Measurements from ENCODE around the gene BBS9. TPM values are rescaled to one million over a fixed set of nuclear protein-coding genes. Genes with fewer than 3 reads are reported as not detected.

Gene BBS9
- total RNA-seq, 1 experiment from 2014 or later: 5.7 TPM

DNA sequence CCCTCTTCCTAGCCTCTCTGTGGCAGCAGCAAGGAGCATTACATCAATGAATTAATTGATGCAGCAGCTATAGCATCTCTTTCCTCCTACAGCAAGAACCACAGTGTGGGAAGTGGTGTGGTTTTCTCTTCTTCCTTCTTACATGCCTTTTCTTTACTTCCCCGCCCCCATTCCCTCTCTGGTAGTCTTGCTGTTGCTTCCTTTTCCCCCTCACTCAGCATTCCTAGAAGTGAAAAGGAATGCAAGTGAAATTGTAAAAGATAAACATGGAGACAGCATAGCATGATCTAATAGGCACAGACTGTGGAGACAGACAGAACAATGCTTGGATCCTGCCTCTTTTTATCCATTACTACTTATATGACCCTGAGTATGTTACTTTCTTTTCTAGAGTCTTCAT, 405.5 kb downstream of the BBS9 start:
- DNase-seq (no peak), ATAC-seq (no peak)
- no peaks in the 10 kb centered on the region for H3K36me3 ChIP-seq (ENCODE audit: low read depth, low read length)
- H4K20me1 ChIP-seq (ENCODE audit: low read length): no peaks in the 10 kb centered on the region
- BruUV-seq (replicated peaks): no TSS peak
- no peaks in the 10 kb centered on the region for H3K9me2 ChIP-seq (replicated peaks; ENCODE audit: low read length)
- no peaks in the 10 kb centered on the region for H3K27me3 ChIP-seq (ENCODE audit: low read length)
- CTCF ChIA-PET: no interaction called here
- no peak overlapping the region for H3K4me3 ChIP-seq (ENCODE audit: low read length)
- no peaks in the 10 kb centered on the region for H3K9me3 ChIP-seq (ENCODE audit: low read length)
- POLR2A ChIA-PET (ENCODE audit: unreplicated experiment): no interaction called here
- TF ChIP-seq CTCF (conservative IDR thresholded peaks at IDR 0.05; ENCODE audit: low read depth, low read length): no peak
- TF ChIP-seq EZH2 (IDR thresholded peaks at IDR 0.05; ENCODE audit: low read length, unreplicated experiment): no peak
- TF ChIP-seq EZH2phosphoT487 (IDR thresholded peaks at IDR 0.05; ENCODE audit: borderline replicate concordance, low read length): no peak
- intact Hi-C loops (cut with micrococcal nuclease): no loop called here
- H3F3A ChIP-seq (ENCODE audit: low read length, unreplicated experiment): no peaks in the 10 kb centered on the region
- no peaks in the 10 kb centered on the region for H3K4me1 ChIP-seq (ENCODE audit: insufficient read depth, low read length)
- no peak overlapping the region for H2AFZ ChIP-seq (ENCODE audit: low read length)
- H3K9ac ChIP-seq (ENCODE audit: low read length): no peak overlapping the region
- H3K79me2 ChIP-seq (ENCODE audit: low read length): no peaks in the 10 kb centered on the region
- no peak overlapping the region for H3K4me2 ChIP-seq (ENCODE audit: low read length)
- H3K27ac ChIP-seq (ENCODE audit: low read length): no peak overlapping the region

DNA sequence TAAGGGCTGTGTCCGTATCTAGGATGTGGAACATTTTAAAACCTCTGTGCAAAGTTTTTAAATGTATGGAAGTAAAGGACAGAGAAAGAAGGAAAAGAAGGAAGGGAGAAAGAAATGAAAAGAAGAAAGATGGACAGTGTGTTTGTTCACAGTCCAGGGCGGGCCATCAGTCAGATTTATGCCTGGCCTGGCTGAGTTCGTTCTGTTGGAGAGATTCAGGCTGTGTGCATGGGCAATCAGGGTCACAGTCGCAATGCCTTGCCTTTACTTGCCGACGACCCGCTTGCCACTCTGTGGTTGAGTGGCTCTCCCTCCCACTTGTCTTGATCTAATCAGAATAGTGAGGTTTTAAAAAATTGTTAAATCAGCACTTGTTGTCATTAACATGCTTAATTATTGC, 406.6 kb downstream of the BBS9 start:
- TF ChIP-seq EZH2 (IDR thresholded peaks at IDR 0.05; ENCODE audit: low read length, unreplicated experiment) (no peak), CTCF (conservative IDR thresholded peaks at IDR 0.05; ENCODE audit: low read depth, low read length) (no peak), EZH2phosphoT487 (IDR thresholded peaks at IDR 0.05; ENCODE audit: borderline replicate concordance, low read length) (no peak)
- no peak overlapping the region for H2AFZ ChIP-seq (ENCODE audit: low read length)
- no peak for DNase-seq
- H3K36me3 ChIP-seq (ENCODE audit: low read depth, low read length): no peaks in the 10 kb centered on the region
- ChIA-PET POLR2A (ENCODE audit: unreplicated experiment) (no interaction called here), CTCF (interaction anchor here (0.7 kb wide), 1 partner anchor 45 kb away, joined by 6 read pairs; no protein-coding TSS in a partner anchor)
- H3K79me2 ChIP-seq (ENCODE audit: low read length): no peaks in the 10 kb centered on the region
- H3K27ac ChIP-seq (ENCODE audit: low read length): no peak overlapping the region
- H3K4me3 ChIP-seq (ENCODE audit: low read length): no peak overlapping the region
- H3K27me3 ChIP-seq (ENCODE audit: low read length): no peaks in the 10 kb centered on the region
- no peak for ATAC-seq
- no peak overlapping the region for H3K9ac ChIP-seq (ENCODE audit: low read length)
- no peaks in the 10 kb centered on the region for H4K20me1 ChIP-seq (ENCODE audit: low read length)
- no peaks in the 10 kb centered on the region for H3F3A ChIP-seq (ENCODE audit: low read length, unreplicated experiment)
- no peaks in the 10 kb centered on the region for H3K9me2 ChIP-seq (replicated peaks; ENCODE audit: low read length)
- H3K9me3 ChIP-seq (ENCODE audit: low read length): no peaks in the 10 kb centered on the region
- no peak overlapping the region for H3K4me2 ChIP-seq (ENCODE audit: low read length)
- H3K4me1 ChIP-seq (ENCODE audit: insufficient read depth, low read length): no peaks in the 10 kb centered on the region
- BruUV-seq (replicated peaks): no TSS peak
- intact Hi-C loops (cut with micrococcal nuclease): no loop called here

- Histone ChIP-seq H3K4me1 (ENCODE audit: insufficient read depth, low read length) (no peaks in the 10 kb centered on the region), H3F3A (ENCODE audit: low read length, unreplicated experiment) (no peaks in the 10 kb centered on the region), H2AFZ (ENCODE audit: low read length) (no peak overlapping the region), H3K9me2 (replicated peaks; ENCODE audit: low read length) (no peaks in the 10 kb centered on the region), H4K20me1 (ENCODE audit: low read length) (no peaks in the 10 kb centered on the region), H3K9me3 (ENCODE audit: low read length) (no peaks in the 10 kb centered on the region), H3K27ac (ENCODE audit: low read length) (no peak overlapping the region), H3K4me2 (ENCODE audit: low read length) (no peak overlapping the region), H3K4me3 (ENCODE audit: low read length) (no peak overlapping the region), H3K9ac (ENCODE audit: low read length) (no peak overlapping the region), H3K27me3 (ENCODE audit: low read length) (no peaks in the 10 kb centered on the region), H3K79me2 (ENCODE audit: low read length) (no peaks in the 10 kb centered on the region), H3K36me3 (ENCODE audit: low read depth, low read length) (no peaks in the 10 kb centered on the region)
- intact Hi-C loops (cut with micrococcal nuclease): no loop called here
- POLR2A ChIA-PET (ENCODE audit: unreplicated experiment): no interaction called here
- ATAC-seq (no peak), DNase-seq (no peak)
- CTCF ChIA-PET: no interaction called here
- BruUV-seq (replicated peaks): no TSS peak
- TF ChIP-seq CTCF (conservative IDR thresholded peaks at IDR 0.05; ENCODE audit: low read depth, low read length): no peak
- no peak for TF ChIP-seq EZH2 (IDR thresholded peaks at IDR 0.05; ENCODE audit: low read length, unreplicated experiment)
- TF ChIP-seq EZH2phosphoT487 (IDR thresholded peaks at IDR 0.05; ENCODE audit: borderline replicate concordance, low read length): no peak
Measured at GRCh38 chr7:33536398-33537103, 407.2 kb downstream of the BBS9 start.
